Caco-2 (cell line): ENCODE results near the gene MRPL41. TPM values are rescaled to one million over a fixed set of nuclear protein-coding genes. Genes with fewer than 3 reads are reported as not detected.
"Not testable (repeated sequence)": the region's sequence is repeated elsewhere in the genome, so short reads cannot be mapped to it uniquely, and the experiment has no call there.

Experiments used
- BruUV-seq: library from RNA; stranded (reverse); fragments of 400-500 nt; replicated peaks from 2 replicates; lab custom pipeline; 2021; lab: Mats Ljungman, UMichigan
- CTCF ChIA-PET: fragments of 300-600 bp; sonication (Branson Sonifier 250); formaldehyde crosslinking; loops from one replicate; lab custom pipeline; 2022; ENCODE audit warnings: antibody characterized with exemption; lab: Charles Lee
- POLR2A ChIA-PET: fragments of 300-600 bp; sonication (Branson Sonifier 250); formaldehyde crosslinking; loops from one replicate; lab custom pipeline; 2022; ENCODE audit warnings: antibody characterized with exemption; lab: Charles Lee
- DNase-seq, 2 experiments: peaks; one replicate each; pipeline versions ENCODE4 v3.0.0 to v3.0.0-alpha.2; 2020 to 2022
- H3K27me3 ChIP-seq: replicated peaks from 2 replicates; pipeline ENCODE4 v1.6.0; 2011; ENCODE audit warnings: low read length; ENCODE audit not compliant: control insufficient read depth, insufficient read depth
- H3K36me3 ChIP-seq: 2 replicates; pipeline ENCODE4 v1.5.1; 2011; ENCODE audit warnings: low read length; ENCODE audit not compliant: control insufficient read depth, insufficient read depth
- H3K4me1 ChIP-seq: fragments of 250-450 bp; sonication (Bioruptor Pico); 2 replicates; pipeline ENCODE4 v1.5.1; 2020; ENCODE audit warnings: mild to moderate bottlenecking
- H3K4me3 ChIP-seq: 2 replicates; pipeline ENCODE4 v1.5.1; 2011; ENCODE audit warnings: low read depth, mild to moderate bottlenecking, control low read depth, low read length
- H3K9me3 ChIP-seq: fragments of 250-450 bp; sonication (Bioruptor Pico); 2 replicates; pipeline ENCODE4 v1.5.1; 2020; ENCODE audit warnings: mild to moderate bottlenecking, moderate library complexity
- H3K27ac Mint-ChIP-seq: one replicate; pipeline ENCODE4 v1.8.0; 2022; ENCODE audit warnings: mixed read lengths; ENCODE audit not compliant: unreplicated experiment
- H3K27me3 Mint-ChIP-seq: one replicate; pipeline ENCODE4 v1.8.0; 2022; ENCODE audit warnings: mixed read lengths; ENCODE audit not compliant: insufficient read depth, unreplicated experiment
- H3K36me3 Mint-ChIP-seq: one replicate; pipeline ENCODE4 v1.8.0; 2022; ENCODE audit warnings: mild to moderate bottlenecking, mixed read lengths; ENCODE audit not compliant: insufficient read depth, unreplicated experiment
- H3K4me1 Mint-ChIP-seq: one replicate; pipeline ENCODE4 v1.8.0; 2022; ENCODE audit warnings: low read depth, mixed read lengths; ENCODE audit not compliant: unreplicated experiment
- H3K4me3 Mint-ChIP-seq: one replicate; pipeline ENCODE4 v1.8.0; 2022; ENCODE audit warnings: mild to moderate bottlenecking, moderate library complexity, mixed read lengths; ENCODE audit not compliant: unreplicated experiment
- H3K9me3 Mint-ChIP-seq: one replicate; pipeline ENCODE4 v1.8.0; 2022; ENCODE audit warnings: mixed read lengths; ENCODE audit not compliant: unreplicated experiment
- CTCF ChIP-seq, 2 experiments: fragments of 200-600 bp in 1 of 2; IDR thresholded peaks; 1 replicate in 1 of 2; 2 replicates in 1 of 2; pipeline versions ENCODE4 v1.5.1 to v1.8.0; 2011 to 2022; ENCODE audit warnings: antibody characterized with exemption in 1 of 2, control low read depth in 1 of 2, inconsistent platforms in 1 of 2, low read depth in 1 of 2, low read length in 1 of 2, mild to moderate bottlenecking in 1 of 2, moderate library complexity in 1 of 2; ENCODE audit not compliant: insufficient read depth in 1 of 2, severe bottlenecking in 1 of 2, unreplicated experiment in 1 of 2
- intact Hi-C: fragments of 100-400 bp; cut with micrococcal nuclease; formaldehyde crosslinking; loops from one replicate; pipeline ENCODE4 v1.10.0; 2022; ENCODE audit not compliant: unreplicated experiment
- total RNA-seq: library from RNA; stranded (reverse); gene quantifications from 2 replicates; pipeline ENCODE4 v1.2.3, GENCODE V29; 2022

Gene MRPL41
- total RNA-seq, 1 experiment from 2014 or later = 44.2 TPM

- Mint-ChIP-seq H3K4me1 (peaks cover 6% of the 10 kb centered on the region), H3K36me3 (peaks cover 59% of the 10 kb centered on the region), H3K4me3 (no peak overlapping the region), H3K9me3 (no peaks in the 10 kb centered on the region), H3K27me3 (no peaks in the 10 kb centered on the region), H3K27ac (no peak overlapping the region)
- no TSS peak for BruUV-seq
- Histone ChIP-seq H3K27me3 (no peaks in the 10 kb centered on the region), H3K36me3 (no peaks in the 10 kb centered on the region), H3K4me1 (no peaks in the 10 kb centered on the region), H3K9me3 (no peaks in the 10 kb centered on the region), H3K4me3 (no peak overlapping the region)
- CTCF ChIA-PET = interaction anchor here (0.6 kb wide), 1 partner anchor 23 kb away, joined by 3 read pairs; no protein-coding TSS in a partner anchor
- intact Hi-C loops = no loop called here
- POLR2A ChIA-PET = no interaction called here
- no peak for DNase-seq
- no peak for TF ChIP-seq CTCF (IDR thresholded peaks at IDR 0.05; ENCODE audit: insufficient read depth in 1 of 2, low read depth in 1 of 2, low read length in 1 of 2, severe bottlenecking in 1 of 2, unreplicated experiment in 1 of 2)
Measured at GRCh38 chr9:137564134-137564533, 12.5 kb downstream of the MRPL41 start.

GRCh38 chr9:137564817-137565411, 13.2 kb downstream of the MRPL41 start:
- ChIA-PET CTCF (no interaction called here), POLR2A (interaction anchor here (0.5 kb wide), 1 partner anchor 26 kb away, joined by 3 read pairs; no protein-coding TSS in a partner anchor)
- H3K4me1 Mint-ChIP-seq = peaks cover under 1% of the 10 kb centered on the region
- no peak overlapping the region for H3K27ac Mint-ChIP-seq
- Histone ChIP-seq H3K4me3 (no peak overlapping the region), H3K36me3 (no peaks in the 10 kb centered on the region), H3K9me3 (no peaks in the 10 kb centered on the region), H3K27me3 (no peaks in the 10 kb centered on the region), H3K4me1 (no peaks in the 10 kb centered on the region)
- peaks cover 56% of the 10 kb centered on the region for H3K36me3 Mint-ChIP-seq
- no peaks in the 10 kb centered on the region for H3K27me3 Mint-ChIP-seq
- no peaks in the 10 kb centered on the region for H3K9me3 Mint-ChIP-seq
- DNase-seq = no peak
- TF ChIP-seq CTCF (IDR thresholded peaks at IDR 0.05; ENCODE audit: insufficient read depth in 1 of 2, low read depth in 1 of 2, low read length in 1 of 2, severe bottlenecking in 1 of 2, unreplicated experiment in 1 of 2) = no peak
- intact Hi-C loops = no loop called here
- no TSS peak for BruUV-seq
- no peak overlapping the region for H3K4me3 Mint-ChIP-seq

- H3K4me3 Mint-ChIP-seq, DNase-seq, CTCF ChIA-PET, H3K36me3 ChIP-seq, H3K27me3 Mint-ChIP-seq, H3K9me3 Mint-ChIP-seq, H3K9me3 ChIP-seq, H3K27ac Mint-ChIP-seq, H3K4me3 ChIP-seq, POLR2A ChIA-PET, H3K27me3 ChIP-seq, intact Hi-C loops, H3K4me1 Mint-ChIP-seq, BruUV-seq, H3K4me1 ChIP-seq: not testable (repeated sequence)
- H3K36me3 Mint-ChIP-seq = peaks cover 47% of the 10 kb centered on the region
Measured at GRCh38 chr9:137568445-137568844, 16.8 kb downstream of the MRPL41 start.
